ENCODE results near the gene TPK1. TPM values are rescaled to one million over a fixed set of nuclear protein-coding genes. Genes with fewer than 3 reads are reported as not detected.

The TPK1 gene
- total and polyA plus RNA-seq, 2 of the 8 experiments (the other 6 are each of a cell fraction or from before 2014, with no cell fraction given): 1.9 to 2.7 TPM

GRCh38 chr7:144691240-144691639 is 144.6 kb downstream of the TPK1 start:
- no peak overlapping the region for H3K9ac ChIP-seq (replicated peaks in 1 of 4; ENCODE audit: extremely low read depth in 1 of 4, low read depth in 3 of 4, low read length in 3 of 4)
- CTCF ChIA-PET (ENCODE audit: partially characterized antibody): no interaction called here
- TF ChIP-seq RXRA (IDR thresholded peaks at IDR 0.05; ENCODE audit: insufficient read depth, low read depth, low read length): no peak
- TF ChIP-seq JUND (IDR thresholded peaks at IDR 0.05; ENCODE audit: low read length): no peak
- no peak for TF ChIP-seq KDM5A (IDR thresholded peaks at IDR 0.05; ENCODE audit: low read length)
- no peak for TF ChIP-seq CEBPB (IDR thresholded peaks at IDR 0.05; ENCODE audit: low read depth, low read length)
- TF ChIP-seq ATF3 (IDR thresholded peaks at IDR 0.05; ENCODE audit: insufficient read depth, low read depth, low read length): no peak
- TF ChIP-seq POLR2AphosphoS5 (IDR thresholded peaks at IDR 0.05; ENCODE audit: low read depth, low read length): no peak
- TF ChIP-seq GABPA (IDR thresholded peaks at IDR 0.05; ENCODE audit: borderline replicate concordance, insufficient read depth, low read length): no peak
- no peak for TF ChIP-seq SP2 (IDR thresholded peaks at IDR 0.05; ENCODE audit: low read length)
- TF ChIP-seq NANOG (IDR thresholded peaks at IDR 0.05; ENCODE audit: insufficient read depth, low read depth, low read length, poor library complexity, severe bottlenecking): no peak
- TF ChIP-seq POU5F1 (IDR thresholded peaks at IDR 0.05; ENCODE audit: low read depth, low read length): no peak
- no peak for TF ChIP-seq ATF2 (IDR thresholded peaks at IDR 0.05; ENCODE audit: low read length)
- no peak for TF ChIP-seq EP300 (IDR thresholded peaks at IDR 0.05; ENCODE audit: borderline replicate concordance in 1 of 2, low read depth in 2 of 2, low read length in 2 of 2)
- no peak for TF ChIP-seq NRF1 (IDR thresholded peaks at IDR 0.05; ENCODE audit: low read depth, low read length)
- TF ChIP-seq SRF (IDR thresholded peaks at IDR 0.05; ENCODE audit: low read depth, low read length): no peak

More at GRCh38 chr7:144691240-144691639, 144.6 kb downstream of the TPK1 start:
- Histone ChIP-seq H2BK12ac (ENCODE audit: low read depth, low read length) (no peak overlapping the region), H3K36me3 (ENCODE audit: control insufficient read depth in 2 of 4, insufficient read depth in 4 of 4, low read length in 3 of 4) (no peaks in the 10 kb centered on the region), H3K14ac (ENCODE audit: insufficient read length) (no peak overlapping the region), H4K20me1 (replicated peaks in 1 of 2; ENCODE audit: control insufficient read depth in 1 of 2, insufficient read depth in 2 of 2, low read length in 2 of 2) (no peaks in the 10 kb centered on the region), H3K4ac (replicated peaks; ENCODE audit: insufficient read length, low read depth, low read length) (no peak overlapping the region), H3K9me3 (ENCODE audit: insufficient read depth in 2 of 2, low read depth in 1 of 2, low read length in 1 of 2) (no peaks in the 10 kb centered on the region), H3K27me3 (replicated peaks in 1 of 4; ENCODE audit: control insufficient read depth in 3 of 4, extremely low read depth in 1 of 4, insufficient read depth in 3 of 4, low read length in 3 of 4) (no peaks in the 10 kb centered on the region), H3K18ac (ENCODE audit: extremely low read depth, low read length) (no peak overlapping the region), H2BK120ac (replicated peaks; ENCODE audit: low read depth, low read length) (no peak overlapping the region), H4K91ac (replicated peaks; ENCODE audit: insufficient read length, low read length) (no peak overlapping the region), H3K56ac (replicated peaks; ENCODE audit: insufficient read length, low read depth, low read length) (no peak overlapping the region), H3K4me3 (ENCODE audit: extremely low read depth in 1 of 4, insufficient read depth in 2 of 4, low read depth in 3 of 4, low read length in 4 of 4) (no peak overlapping the region), H3K79me1 (ENCODE audit: low read depth, low read length) (no peaks in the 10 kb centered on the region), H4K8ac (ENCODE audit: extremely low read depth, insufficient read depth, low read length) (no peak overlapping the region), H3K79me2 (ENCODE audit: control insufficient read depth in 1 of 2, insufficient read depth in 2 of 2, low read length in 2 of 2) (no peaks in the 10 kb centered on the region), H2BK20ac (ENCODE audit: low read length) (no peak overlapping the region), H2BK15ac (ENCODE audit: low read length) (no peak overlapping the region), H2BK5ac (ENCODE audit: low read depth, low read length) (no peak overlapping the region), H2AK5ac (ENCODE audit: low read depth, low read length) (no peak overlapping the region), H3K4me2 (ENCODE audit: insufficient read depth in 1 of 2, low read depth in 2 of 2, low read length in 2 of 2) (no peak overlapping the region), H3K4me1 (replicated peaks in 1 of 4; ENCODE audit: control insufficient read depth in 3 of 4, insufficient read depth in 4 of 4, low read length in 3 of 4) (no peaks in the 10 kb centered on the region), H3K23me2 (ENCODE audit: low read depth, low read length) (no peaks in the 10 kb centered on the region), H3K23ac (ENCODE audit: insufficient read length) (no peak overlapping the region), H4K5ac (ENCODE audit: insufficient read length, low read depth, low read length) (no peak overlapping the region), H3K27ac (ENCODE audit: low read depth, low read length) (no peak overlapping the region), H2AFZ (ENCODE audit: low read length) (no peak overlapping the region)
- no peak for FAIRE-seq
- POLR2A ChIA-PET (ENCODE audit: partially characterized antibody): no interaction called here
- DNase-seq (ENCODE audit: low read depth in 1 of 2, low spot score in 2 of 2): no peak

Data from H1 (cell line).